ENCODE results near the gene NELL1.

NELL1 gene

DNA sequence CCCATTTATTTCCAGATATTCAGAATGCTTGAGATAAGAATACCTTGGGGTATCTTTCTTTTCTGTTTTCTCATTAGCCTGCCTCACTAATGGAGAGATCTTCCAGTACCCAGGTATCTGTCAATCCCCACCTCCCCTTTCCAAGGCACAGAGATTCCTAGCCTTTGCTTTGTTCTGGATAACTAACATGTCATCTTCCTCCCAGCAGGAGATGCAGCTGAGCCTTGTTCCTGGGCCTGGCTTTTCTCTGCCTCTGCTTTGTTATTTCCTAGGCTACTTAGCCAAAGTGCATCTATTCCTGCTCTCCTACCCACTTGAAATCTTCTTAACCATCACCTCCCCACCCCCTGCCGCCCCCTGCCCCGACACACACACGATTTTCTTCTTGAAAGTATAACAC, 297.1 kb downstream of the NELL1 start:
- no peak for DNase-seq (ENCODE audit: low spot score)

DNA sequence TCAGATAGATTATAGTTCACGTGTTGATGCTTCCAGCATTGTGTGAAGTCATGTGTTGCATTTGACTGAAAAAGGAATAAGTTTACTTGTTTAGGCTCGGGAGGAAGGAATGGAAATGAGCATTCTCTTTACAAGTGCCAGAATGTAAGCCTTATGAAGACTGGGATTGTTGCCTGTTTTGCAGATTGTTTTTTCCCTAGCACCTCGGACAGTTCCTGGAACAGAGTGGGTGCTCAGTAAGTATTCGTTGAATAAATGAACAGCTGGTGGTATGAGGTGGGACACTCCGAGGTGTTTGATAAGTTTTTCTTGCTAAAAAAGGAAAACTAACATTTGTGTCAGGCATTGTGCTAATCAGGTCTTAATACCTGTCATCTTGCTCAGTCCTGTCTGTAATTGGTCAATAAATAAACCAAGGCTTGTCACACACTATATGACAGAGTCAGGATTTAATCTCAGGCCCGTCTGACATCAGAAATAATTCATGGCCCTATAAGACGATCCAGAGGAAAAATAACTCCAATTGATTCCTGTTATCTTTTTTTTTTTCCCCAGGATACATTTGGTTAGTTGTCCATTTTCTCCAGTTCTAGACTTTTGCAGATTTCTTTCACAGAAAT, 304.7 kb downstream of the NELL1 start:
- no peak for DNase-seq (ENCODE audit: low spot score)

DNA sequence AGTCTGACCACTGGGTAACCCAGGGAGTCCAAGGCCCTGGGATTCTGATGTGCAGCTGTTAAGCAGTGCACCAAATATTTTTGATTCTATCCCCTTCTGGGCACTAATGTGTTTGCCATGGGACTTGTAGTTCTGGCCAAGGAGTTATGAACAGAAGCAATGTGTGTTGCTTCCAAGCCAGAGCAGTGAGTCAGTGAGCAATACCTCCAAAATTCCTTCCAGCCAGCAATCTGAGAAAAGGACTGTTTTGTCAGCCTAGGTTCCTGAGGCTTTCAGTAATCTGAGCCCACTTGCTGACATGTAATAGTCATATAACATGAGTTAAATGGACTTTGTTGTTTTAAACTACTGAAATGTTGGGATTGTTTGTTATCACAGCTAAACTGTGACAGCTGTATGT, 311.4 kb downstream of the NELL1 start:
- DNase-seq (ENCODE audit: low spot score) = no peak

DNA sequence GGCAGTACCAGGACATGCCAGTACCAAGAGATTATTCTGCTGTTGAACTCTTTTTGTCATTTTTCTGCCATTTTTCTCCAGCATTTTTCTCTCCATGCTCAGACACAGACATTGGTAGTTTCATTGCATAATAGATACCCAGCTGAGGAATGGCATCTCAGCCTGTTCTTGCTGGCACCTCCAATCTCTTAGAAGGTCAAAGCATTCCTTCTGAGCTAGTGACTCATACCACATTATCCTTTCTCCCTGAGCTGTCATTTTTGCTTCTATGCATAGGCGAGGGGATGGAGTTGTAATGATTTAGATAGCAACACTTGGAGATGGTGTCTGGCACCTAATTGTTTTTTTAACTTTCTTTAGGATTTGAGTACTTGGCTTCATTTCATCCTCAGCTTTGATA, 321.1 kb downstream of the NELL1 start:
- DNase-seq (ENCODE audit: low spot score) = no peak

DNA sequence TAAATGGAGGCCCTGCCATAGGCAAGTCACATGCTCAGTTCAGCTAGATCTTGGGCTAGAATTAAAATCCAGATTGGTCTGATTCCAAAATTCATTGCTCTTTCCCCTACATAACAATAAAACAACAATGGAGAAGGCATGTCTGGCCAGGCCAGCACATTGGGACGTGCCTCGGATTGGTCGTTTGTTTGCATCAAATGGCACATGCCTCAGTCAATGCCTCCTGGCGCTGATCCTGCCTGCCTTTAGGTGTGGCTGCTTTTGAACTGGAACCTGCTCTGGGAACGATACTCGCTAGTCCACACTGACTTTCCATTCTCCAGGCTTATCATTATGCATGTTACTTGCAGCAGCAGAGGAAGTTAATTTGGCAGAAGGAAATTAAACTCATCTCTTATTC, 322.1 kb downstream of the NELL1 start:
- no peak for DNase-seq (ENCODE audit: low spot score)

DNA sequence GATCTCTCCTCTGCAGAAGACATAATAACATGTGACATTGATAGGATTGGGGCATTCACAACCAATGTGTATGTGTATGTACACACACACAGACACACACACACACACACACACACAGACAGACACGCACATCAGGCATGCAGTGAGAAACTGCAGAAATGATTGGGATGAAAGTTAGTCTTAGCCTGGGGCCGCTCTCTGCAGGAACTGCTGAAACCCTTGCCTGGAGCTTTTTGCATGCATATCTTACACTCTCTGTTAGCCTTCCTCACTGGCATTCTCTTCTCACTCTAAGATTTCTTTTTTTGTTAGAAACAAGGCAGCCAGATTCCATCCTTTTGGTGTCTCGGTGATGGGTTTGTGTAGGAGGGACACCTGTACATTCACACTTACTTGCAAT, 337.9 kb downstream of the NELL1 start:
- DNase-seq (ENCODE audit: low spot score) = no peak

DNA sequence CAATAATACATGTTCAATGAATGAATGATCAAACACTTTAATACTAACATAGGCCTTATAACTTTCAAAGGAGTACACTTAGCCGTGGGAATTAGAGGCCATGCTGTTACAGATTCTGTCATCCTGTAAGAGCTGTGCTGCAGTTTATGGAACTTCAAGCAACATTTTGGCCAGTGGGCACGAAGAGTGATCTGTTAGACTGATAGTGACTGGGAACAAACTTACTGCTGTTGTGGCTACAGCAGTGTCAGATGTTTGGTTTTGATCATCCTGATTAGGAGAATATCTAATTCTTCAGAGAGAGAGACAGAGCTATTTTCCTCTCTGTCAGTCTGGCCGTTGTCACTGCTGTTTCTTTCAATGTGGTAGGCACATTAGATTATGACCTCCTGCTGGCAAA, 348.9 kb downstream of the NELL1 start:
- no peak for DNase-seq (ENCODE audit: low spot score)

DNA sequence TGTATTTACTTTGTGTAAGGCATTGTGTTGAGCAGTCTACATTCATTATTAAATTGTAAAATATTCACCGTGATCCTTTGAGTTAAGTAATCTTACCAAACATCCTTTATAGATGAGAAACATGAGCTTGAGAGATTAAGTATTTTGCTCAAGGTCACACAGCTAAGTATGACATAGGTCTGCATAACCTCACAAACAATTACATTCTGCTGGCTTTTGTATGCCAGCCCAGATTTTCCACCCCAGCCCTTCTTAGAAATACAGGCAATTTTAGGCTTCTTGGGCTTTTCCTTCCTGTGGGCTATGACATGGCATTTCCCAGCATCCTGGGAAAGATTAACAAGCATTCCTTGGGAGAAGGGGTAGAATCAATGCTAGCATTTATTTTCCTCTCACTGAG, 357.3 kb downstream of the NELL1 start:
- no peak for DNase-seq (ENCODE audit: low spot score)

DNA sequence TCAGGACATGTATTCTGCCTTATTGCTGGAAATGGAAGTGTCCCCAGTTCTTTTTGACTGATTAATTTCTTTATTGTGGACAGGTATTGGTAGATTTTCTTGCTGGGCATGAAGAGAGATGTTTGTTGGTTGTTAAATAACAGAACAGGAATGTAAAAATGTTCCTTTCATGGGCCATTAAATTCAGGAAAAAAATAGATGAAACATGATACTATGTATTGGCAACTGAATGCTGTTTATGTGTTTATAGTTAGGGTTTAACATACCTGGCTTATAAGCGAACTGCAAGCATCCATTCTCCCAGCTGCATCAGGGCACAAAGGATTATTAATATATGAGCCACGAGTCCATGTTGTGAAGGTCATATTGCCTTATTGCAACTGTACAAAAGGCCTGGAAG, 368.5 kb downstream of the NELL1 start:
- DNase-seq (ENCODE audit: low spot score) = no peak

DNA sequence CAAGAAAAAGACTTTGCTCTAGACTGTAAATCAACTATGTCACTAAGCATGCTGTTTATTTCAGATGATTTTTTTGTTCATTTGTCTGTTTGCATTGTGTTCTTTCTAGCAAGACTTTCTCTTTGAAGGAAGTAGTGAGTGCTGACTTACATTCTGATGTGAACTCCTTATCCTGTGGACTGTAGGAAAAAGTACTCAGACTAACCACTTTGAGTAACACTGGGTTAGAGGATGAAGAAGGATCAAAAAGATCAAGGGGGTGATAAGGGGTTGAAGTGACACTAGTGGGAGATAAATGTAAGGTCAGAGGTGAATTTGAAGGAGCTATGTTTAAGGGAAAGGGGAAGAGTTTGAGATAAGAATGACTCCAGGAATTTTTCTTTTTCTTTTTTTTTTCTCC, 369.4 kb downstream of the NELL1 start:
- DNase-seq (ENCODE audit: low spot score) = no peak

DNA sequence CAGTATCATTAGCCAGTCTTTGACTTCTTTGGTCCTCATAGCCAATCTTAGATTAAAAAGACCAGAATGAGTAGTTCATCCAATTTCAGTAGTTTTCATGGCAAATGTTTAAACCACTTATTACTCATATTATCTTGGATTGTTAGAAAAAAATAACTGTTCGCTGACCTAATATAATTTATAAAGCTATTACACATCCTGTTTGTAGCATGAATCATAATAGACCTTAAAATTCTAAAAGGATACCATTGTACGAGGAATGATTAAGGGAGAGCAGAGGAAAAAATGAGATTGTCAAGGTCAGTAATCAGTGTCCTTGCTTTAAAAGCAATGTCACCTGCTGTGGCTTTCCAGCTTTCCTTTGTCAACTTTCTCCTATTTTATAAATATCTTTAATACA, 371.2 kb downstream of the NELL1 start:
- DNase-seq (ENCODE audit: low spot score) = no peak

DNA sequence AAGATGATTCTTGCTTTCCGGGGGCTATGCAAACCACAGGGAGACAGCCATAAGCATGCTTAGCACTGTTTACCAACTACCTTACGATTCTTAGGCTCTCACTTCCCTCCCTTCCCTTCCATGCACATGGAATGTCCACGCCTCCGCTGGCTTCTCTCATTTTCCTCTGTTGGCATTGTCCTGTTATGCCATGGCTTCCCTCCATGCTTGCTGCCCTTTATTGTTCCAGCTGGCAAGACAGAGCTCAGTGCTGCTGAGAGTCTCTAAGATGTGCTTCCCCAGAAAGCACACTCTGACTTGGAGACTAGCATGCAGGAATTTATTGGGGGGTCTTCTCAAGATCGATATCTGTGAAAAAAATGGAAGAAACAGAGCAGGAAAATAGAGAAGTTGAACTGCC, 379.2 kb downstream of the NELL1 start:
- peak; percentile 54 for DNase-seq (ENCODE audit: low spot score)

DNA sequence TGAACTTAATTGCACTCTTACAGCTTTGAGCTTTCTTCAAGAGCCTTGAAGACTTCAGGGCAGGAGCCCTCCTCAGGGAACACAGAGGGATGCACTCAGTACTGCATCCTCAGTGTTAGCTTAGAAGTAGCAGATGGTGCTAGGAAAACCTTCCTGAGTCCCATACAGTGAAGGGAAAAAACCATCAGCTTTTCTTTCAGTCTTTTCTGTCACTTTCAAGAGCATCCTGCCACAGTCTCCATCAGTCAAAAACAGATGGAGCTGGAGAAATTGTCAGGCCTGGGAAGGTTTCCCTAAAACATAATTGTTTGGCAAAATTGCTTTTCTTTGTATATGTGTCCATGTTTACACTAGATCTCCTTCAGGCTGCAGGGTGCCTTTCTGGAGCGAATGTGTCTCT, 384.1 kb downstream of the NELL1 start:
- no peak for DNase-seq (ENCODE audit: low spot score)

DNA sequence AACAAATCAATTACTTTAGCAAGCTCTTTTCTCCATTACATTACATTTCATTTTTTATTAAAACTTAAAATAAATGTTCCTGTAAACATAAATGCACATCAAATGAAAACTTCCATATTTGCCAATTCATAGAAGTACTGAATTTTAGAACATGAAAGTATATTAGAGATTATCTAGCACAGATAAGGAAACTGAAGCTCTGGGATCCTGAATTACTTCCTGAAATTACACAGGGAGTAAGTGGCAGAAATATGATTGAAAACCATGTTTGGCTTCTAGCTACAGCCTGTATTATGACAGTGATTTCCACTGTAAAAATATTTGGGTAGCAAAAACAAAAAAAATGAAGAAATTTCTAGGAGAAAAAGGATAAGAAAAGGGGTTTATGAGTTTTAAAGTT, 387.3 kb downstream of the NELL1 start:
- DNase-seq (ENCODE audit: low spot score) = no peak

DNA sequence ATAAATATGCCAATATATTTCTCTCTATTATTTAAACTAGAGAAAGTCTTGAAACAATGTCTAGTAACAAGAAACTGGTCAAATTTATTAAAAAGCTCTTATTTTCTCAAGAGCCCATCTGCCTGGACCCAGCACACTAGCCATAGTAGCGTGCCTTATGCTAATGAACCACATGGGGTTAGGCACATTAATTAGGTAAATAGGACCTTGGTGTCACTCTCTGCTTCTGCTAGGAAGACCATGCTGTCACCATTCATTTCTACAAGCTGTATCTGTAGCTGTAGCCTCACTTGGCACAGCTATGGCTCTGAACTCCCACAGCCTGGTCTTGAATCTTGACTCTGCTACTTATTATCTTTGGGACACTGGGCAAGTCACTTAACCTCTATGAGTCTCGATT, 390.5 kb downstream of the NELL1 start:
- no peak for DNase-seq (ENCODE audit: low spot score)

DNA sequence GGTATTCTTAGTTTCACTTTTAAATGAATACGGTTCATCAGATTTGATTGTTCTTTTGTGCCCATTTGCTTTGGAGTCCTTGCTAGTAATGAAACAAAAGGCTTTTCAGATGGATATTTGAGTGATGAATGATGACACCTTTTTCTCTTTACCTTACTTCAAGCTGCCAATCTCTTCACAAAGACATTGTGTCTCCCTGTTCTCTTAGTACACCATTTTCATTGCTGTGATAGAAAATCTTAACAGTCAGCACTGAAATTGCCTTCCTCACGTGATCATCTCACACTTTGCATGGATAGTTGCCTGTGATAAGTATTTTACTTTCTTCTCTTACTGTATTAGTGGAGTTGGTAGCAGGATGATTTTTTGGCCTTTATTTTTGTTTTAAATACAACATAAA, 396.6 kb downstream of the NELL1 start:
- DNase-seq (ENCODE audit: low spot score) = no peak

DNA sequence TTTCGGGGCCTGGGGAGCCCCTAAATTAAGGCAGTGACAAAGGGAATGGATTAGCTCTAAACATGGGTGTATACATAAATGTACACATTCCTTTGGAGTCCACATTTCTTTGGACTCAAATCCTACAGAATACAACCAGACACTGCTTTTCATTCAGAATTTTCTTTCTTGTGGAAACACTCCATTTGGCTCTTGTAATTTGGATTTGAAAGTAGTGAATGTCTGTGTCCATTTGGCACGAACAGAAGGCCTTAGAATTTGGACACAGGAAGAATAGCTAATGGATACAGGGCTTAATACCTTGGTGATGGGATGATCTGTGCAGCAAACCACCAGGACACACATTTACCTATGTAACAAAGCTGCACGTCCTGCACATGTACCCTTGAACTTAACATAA, 399.5 kb downstream of the NELL1 start:
- DNase-seq (ENCODE audit: low spot score) = no peak

DNA sequence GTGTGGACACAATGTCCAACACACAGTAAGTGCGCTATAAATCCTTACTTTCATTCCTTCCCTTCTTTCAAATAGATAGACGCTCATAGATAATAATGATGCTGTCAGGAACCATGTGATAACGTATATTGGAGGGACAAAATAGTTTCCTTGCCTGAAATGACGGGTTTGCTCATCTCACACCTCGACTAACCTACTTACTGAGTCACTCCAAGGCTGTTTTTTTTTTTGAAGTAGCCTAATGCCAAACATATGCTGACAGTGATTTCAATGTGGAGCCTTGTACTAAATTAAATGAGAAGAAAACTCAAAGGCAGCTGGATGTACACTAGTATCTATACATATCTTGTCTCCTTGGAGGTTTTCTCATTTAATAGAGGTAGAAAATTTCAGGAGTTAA, 400.5 kb downstream of the NELL1 start:
- DNase-seq (ENCODE audit: low spot score) = no peak

DNA sequence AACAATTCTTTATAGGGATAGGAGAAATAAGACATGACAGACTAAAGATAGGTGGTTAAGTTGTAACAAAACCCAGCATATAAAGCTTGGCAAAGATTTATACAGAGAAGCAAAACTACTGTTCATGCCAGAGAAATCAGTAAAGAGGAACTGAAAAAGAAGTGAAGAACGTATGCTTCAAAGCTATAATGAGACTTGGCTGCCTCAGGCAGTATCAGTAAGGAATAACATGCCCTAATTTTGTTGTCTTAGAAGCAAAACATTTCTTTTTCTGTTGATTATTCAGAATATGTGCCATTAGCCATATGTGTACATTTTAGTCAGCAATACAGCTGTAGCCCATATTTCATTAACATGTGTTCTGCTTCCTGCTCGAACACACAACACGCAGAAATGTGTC, 403.2 kb downstream of the NELL1 start:
- no peak for DNase-seq (ENCODE audit: low spot score)

DNA sequence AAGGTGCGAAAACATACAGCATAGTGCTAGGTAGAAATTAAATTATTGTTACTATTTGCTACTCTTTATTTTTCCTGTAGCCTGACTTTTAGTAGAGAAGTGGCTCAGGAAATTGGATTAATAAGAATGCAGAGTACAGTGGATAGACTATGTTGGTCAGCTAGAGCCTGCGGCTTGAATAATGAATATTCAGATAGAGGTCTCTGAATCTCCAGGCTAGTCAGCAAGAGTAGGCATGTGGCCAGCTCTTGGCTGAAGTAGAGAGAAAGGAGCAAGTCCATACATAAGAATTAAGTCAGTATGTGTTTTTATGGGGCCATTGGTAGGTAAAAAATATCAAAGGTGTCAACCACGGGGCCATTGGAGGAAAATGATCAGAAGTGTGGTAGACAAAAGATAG, 413.5 kb downstream of the NELL1 start:
- no peak for DNase-seq (ENCODE audit: low spot score)

DNA sequence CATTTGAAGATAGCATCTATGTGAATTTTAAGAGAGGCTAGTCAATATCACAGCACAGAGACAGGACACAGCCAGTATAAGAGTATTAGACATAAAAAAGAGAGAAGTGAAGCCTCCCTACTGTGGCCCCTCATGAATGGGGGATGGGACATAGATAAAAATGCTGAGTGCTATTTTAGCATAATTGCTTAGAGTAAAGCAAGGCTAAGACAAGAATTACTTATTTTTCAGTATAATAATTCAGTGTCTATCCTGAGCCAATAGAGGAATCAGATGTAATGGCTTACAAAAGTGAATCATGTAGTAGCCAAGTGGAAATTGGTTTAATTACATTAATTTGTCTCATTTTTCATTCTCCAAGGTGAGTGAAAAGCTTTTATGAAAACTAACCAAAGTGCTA, 419.5 kb downstream of the NELL1 start:
- DNase-seq (ENCODE audit: low spot score) = no peak

DNA sequence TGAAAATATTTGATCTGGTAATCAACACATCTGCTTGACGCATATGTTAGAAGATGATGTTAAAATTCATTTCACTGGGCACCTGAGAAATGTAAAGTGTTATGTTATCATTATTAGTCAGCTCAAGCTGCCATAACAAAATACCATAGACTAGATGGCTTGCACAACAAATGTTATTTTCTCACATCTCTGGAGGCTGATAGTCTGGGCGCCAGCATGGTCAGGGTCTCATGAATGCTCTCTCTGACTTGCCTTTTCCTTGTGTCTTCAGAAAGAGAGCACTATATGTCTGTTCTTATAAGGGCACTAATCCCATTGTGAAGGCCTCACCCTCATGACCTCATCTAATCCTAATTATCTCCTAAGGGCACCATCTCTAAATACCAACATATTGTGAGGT, 435.3 kb downstream of the NELL1 start:
- DNase-seq (ENCODE audit: low spot score) = no peak

DNA sequence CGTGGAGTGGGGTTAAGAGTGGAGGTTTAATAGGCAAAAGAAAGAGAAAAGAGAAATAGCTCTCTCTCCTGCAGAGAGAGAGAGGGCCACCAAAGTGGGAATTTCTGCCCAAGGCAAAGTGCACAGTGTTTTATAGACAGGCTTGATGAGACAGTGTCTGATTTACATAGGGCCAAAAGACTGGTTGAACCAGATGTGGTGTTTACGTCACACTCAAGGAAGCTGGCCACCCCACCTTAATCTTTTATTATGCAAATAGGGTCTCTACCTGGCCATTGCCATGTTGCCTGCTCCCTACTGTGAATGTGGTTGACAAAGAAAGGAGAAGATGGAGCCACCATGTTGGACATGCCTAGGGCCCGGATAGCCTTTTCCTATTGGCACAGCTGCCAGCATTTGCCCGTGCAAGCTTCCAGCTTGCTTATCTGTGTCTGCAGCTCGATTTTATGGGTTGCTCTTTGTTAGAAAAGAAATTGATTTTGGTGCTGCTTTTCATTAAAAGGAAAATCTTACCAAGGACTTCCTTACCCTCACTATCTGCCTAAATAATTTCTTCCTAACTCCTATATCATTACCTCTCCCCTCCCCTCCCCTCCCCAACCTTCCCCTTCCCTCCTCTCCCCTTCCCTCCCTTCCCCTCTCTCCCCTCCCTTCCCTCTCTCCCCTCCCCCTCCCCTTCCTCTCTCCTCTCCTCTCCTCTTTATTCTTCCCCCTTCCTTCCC, 436.0 kb downstream of the NELL1 start:
- no peak for DNase-seq (ENCODE audit: low spot score)

DNA sequence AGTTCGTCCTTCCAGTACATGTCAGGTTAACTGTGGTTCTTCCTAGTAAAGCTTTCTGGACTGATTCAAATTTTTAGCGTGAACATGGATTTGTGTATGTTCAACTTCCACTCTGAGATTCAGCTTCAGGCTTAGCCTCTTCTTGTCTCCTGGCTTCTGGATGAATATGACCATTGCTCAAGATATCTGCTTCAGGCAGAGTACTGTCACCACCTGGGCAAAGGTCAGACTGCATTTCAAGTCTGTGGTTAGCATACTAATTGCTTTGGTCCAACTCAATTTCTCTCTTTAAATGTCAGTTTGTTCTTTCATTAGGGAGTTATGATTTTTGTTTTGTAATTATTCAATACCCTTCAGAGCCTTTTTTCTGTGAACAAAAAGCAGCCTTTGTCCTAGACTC, 440.0 kb downstream of the NELL1 start:
- DNase-seq (ENCODE audit: low spot score) = no peak
